SH-SY5Y (cell line): ENCODE results near the gene SRRM3.

Experiments used
- GATA2 ChIP-seq: IDR thresholded peaks from 2 replicates; pipeline ENCODE4 v1.6.1; 2011; ENCODE audit warnings: mild to moderate bottlenecking, low read depth, low read length
- GATA3 ChIP-seq: IDR thresholded peaks from 2 replicates; pipeline ENCODE4 v1.6.1; 2011; ENCODE audit warnings: low read depth, mild to moderate bottlenecking, low read length, moderate library complexity

The SRRM3 gene

DNA sequence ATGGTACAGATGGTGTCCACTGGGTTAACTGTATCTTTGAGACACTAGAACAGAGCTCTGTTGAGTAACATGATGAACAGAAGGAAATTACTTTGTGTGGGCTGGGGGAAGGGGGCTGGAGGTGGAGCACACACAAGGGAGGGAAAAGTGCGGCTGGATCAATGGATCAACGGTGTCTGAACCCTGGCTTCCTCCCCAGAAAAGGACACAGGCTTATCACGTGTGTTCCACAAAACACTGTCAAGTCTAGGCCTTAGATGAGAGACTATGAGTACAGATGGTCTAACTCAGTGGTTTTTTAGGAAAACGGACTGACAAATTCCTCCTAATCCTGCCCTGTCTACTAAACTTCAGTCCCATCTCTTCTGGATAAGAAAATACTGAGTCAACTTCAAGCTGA, 128.6 kb downstream of the SRRM3 start:
- TF ChIP-seq GATA2 = no peak
- no peak for TF ChIP-seq GATA3

DNA sequence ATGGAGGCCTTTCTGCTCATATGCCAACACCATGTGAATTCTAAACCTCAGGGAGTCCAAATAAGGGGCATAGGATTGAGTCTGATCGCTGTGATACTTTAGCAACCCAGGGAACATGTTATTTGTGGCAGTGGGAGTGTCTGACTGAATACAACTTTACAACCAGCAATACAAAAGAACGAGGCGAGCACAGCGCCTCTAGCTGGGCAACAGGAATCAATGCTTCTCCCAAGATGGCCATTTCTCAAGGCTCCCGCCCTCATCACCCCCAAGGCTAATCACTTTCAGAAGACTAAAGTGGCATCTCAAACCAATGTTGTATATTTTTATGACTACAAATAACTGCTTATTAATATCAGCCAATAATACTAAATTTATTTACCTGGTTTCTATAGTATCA, 129.0 kb downstream of the SRRM3 start:
- no peak for TF ChIP-seq GATA3
- no peak for TF ChIP-seq GATA2

DNA sequence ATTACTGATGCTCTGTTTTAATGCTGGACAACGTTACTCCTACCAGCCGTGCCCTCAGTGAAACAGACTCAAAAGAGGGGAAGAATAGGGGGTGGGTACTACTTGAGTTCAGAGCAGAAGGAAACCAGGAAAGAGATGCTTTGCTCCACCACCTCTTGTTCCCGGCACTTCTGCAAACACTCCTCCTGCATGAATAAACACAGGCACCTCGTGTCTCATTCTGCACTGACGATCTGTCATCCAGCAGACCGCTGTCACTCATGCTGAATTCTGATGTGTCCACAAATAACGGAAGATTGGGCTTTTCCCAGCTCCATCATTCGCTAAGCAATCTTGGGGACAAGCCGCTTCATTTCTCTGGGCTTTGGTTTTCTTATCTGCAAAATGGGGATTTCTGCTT, 130.4 kb downstream of the SRRM3 start:
- TF ChIP-seq GATA2 = no peak
- TF ChIP-seq GATA3 = no peak

DNA sequence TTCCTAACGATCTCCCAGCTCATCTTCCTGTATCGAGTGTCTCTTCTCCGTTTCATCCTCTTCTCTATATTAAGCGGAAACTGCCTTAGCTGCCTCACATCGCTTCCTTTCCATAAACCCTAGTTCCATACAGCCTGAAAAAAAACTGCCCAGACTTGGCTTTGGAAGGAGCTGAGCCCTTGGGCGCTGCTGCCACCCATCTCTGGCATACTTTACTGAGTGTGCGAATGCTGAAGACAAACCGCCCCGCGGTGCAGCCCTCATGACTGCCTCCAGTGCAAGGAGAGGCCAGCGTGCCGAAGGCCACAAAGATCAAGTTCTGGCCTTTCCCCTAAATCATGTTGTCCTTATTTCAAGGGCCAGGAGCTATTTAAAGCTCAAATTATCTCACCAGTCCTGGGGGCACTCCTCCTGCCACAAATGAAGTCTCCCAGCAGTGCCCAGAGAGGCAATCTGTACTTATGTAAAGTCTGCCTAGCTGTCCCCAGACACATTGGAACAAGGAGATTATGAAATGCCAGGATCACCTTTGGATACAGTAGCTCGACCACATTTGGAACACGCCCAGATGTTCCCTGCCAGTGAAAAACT, 131.9 kb downstream of the SRRM3 start:
- TF ChIP-seq GATA3 = no peak
- no peak for TF ChIP-seq GATA2

DNA sequence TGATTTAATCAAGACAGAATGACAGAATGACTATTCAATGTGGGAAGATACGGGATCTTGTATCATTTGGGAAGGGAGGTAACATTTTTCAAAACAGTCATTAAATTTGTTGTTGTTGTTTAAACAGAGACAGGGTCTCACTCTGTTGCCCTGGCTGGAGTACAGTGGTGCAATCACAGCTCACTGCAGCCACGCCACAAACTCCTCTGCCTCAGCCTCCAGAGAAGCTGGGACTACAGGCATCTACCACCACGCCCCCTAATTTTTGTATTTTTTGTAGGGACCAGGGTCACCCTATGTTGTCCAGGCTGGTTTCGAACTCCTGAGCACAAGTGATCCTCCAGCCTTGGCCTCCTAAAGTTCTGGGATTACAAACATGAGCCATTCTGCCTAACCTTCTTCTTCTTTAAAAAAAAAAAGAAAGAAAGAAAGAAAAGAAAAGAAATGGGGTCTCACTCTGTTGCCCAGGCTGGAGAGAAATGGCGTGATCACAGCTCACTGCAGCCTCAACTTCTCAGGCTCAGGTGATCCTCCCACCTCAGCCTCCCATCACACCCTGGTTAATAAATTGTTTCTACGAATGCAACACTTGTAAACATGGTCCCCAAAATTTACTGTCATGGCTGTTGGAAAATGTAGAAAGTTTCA, 132.7 kb downstream of the SRRM3 start:
- no peak for TF ChIP-seq GATA2
- TF ChIP-seq GATA3 = no peak

DNA sequence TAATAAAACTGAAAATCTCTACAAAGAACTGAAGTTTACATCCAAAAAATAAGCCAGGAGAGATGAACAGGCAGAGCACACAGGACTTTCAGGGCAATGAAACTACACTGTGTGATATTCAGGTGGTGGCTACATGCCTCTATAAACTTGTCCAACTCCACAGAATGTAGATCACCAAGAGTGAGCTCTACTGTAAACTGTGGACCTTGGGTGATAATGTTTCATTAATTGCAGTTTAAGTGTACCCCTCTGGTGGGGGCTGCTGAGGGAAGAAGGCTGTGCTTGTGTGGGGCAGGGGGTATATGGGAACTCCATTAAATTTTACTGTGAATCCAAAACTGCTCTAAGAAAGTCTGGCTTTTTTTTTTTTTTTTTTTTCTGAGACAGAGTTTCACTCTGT, 134.4 kb downstream of the SRRM3 start:
- TF ChIP-seq GATA2 = no peak
